ENCODE results near the gene ULBP2.
"Not testable (repeated sequence)": the region's sequence is repeated elsewhere in the genome, so short reads cannot be mapped to it uniquely, and the experiment has no call there.

Gene ULBP2, protein sequence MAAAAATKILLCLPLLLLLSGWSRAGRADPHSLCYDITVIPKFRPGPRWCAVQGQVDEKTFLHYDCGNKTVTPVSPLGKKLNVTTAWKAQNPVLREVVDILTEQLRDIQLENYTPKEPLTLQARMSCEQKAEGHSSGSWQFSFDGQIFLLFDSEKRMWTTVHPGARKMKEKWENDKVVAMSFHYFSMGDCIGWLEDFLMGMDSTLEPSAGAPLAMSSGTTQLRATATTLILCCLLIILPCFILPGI

DNA sequence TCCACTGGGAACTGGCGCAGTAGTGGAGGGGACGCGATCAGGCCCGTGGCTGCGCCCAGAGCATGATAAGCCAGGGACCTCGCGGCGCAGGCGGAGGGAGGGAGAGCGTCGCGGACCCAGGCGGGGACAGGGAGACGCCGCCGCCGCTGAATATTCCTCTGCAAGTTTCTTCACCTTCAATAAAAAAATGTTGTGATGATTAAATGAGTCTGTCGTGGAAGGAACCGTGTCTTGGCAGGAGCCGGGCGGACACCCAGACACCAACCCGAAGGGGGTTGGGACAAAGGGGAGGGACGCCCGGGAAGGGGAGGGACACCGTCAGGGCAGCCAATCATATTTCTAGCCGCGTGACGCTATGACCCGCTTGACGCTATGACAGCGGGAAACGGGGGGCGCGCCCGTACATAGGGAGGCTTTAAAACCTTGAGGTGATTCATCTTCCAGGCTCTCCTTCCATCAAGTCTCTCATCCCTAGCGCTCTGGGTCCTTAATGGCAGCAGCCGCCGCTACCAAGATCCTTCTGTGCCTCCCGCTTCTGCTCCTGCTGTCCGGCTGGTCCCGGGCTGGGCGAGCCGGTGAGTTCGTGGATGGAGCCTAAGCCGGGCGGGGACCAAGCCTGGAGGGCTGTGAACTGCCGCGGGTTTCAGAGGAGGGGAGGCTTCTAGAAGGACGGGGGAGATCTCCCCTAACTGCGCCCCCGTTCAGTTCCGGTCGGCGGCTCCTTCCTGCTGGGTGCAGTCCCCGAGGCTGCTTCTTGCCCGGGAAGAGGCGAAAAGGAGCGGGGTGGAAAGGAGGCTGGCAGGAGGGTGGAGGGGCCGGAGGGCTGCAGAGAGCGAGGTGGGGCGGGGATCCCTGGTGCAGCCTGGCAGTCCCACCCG is at the start of gene ULBP2:
Gene ULBP2 (plus strand): TSS at position 432 of the 878 bp plus-strand sequence. CDS start 59 bp downstream, at position 491.
- DNase-seq (ENCODE audit: low spot score) = peak; percentile 83

DNA sequence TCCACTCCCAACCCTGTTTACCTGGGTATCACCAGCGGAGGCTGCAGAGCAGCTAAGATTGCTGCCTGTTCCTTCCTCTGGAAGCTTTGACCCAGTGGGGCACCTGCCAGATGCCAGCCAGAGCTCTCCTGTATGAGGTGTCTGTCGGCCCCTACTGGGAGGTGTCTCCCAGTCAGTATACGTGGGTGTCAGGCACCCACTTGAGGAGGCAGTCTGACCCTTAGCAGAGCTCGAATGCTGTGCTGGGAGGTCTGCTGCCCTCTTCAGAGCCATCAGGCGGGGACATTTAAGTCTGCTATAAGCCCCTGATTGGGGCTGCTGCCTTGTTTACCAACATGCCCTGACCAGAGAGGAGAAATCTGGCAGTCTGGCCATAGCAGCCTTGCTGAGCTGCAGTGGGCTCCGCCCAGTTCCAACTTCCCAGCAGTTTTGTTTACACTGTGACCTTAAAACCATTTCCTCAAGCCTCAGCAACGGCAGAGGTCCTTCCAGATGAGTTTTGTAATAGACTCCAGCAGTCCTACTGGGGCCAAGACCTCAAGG is 46.7 kb upstream of the ULBP2 start:
- no peak for DNase-seq (ENCODE audit: low spot score)

DNA sequence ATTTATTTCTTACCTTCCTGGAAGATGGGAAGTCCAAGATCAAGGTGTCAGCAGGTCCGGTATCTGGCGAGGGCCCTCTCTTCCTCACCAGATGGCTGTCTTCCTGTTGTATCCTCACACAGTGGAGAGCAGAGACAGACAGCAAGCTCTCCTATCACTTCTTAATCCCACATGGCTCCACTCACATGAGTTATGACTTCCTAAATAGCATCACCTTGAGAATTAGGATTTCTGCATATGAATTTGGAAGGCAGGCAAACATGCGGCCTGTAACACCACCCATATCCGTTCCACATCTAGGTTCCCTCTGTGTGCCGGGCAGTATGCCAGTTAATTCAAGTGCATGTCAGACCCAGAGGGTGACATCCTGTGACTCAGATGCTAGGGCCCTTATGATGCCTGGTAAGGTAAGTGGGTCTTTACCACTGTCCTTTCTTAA is 46.0 kb upstream of the ULBP2 start:
- DNase-seq (ENCODE audit: low spot score) = peak; percentile 19

DNA sequence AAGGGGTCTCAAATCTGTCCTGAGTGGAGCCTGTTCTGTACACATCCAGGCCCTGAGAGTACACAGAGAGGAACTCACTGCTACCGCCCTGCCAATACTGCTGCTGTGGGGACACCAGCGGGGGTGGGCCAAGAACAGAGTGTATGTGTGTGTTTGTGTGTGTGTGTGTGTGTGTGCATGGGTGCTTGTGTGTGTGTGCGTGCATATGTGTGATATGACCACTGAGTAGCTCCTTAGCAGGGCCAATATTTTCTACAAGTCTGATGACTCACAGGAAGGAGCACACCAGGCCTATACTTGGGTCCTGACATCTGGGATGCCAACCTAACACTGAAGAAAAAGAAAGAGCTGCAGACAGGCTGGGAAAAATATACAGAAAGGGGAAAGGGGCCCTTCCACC is 45.3 kb upstream of the ULBP2 start:
- DNase-seq (ENCODE audit: low spot score) = no peak

DNA sequence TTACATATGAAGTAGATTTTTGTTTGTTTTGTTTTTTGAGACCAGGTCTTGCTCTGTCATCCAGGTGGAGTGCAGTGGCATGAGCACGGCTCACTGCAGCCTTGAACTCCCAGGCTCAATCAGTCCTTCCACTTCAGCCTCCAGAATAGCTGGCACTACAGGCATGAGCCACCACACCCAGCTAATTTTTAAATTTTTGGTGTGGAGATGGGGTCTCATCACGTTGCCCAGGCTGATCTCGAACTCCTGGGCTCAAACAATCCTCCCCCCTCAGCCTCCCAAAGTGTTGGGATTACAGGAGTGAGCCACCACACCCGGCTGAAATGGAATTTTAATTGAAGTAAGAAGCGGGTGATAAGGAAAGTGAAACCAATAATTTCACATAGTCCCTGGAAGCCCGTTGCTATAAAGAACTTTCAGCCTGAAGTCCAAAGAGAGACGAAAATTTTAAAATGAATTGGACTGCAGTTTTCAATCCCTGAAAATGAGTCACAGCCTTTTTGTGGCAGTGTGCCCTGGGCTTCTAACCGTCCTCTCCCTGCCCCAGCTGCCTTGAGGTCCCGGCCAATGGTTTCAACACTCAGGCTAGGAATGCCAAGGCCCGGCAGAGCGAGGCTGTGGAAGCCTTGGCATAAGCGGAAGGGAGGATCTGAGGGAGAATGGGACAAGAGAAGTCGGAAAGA is 44.7 kb upstream of the ULBP2 start:
- no peak for DNase-seq (ENCODE audit: low spot score)

DNA sequence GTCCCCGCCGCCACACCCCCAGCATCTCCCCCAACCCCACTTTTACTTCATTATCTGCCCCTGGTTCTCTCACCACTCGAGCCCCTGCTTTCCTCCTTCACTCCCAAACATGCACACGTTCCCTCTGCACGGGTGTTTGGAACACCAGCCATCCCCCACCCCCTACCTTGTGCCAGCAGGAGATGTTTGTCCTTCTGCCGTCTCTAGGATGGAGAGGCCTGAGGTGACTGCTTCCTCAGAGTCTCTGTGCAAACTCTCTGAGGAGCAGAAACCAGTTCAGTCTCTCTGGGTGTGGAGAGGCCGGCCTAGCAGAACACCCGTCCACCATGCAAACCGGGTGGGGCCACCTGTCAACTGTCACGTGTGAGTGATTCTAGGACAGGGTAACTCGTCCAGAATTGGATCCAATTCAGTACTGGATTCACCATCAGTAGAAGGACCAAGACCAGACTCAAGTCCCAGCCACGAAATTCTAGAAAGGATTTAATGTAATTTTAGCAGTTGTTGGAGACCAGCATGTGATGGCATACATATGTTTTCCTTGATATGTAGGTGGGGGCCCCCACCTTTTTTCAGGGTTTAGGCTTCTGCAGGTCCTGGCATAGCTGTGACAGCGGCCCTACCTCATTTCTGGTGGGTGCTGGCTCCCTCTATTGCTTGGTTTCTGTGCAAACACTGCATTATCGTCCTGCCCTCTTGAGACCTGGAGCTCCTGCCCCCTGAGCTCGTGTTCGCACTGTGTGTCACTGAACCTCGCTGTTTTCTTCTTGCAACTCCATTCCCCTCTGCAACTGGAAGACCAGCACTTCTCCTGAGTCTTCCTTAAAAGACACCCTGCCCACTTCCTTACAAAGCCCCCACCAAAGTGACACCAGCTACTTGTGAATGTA is 43.7 kb upstream of the ULBP2 start, which contains the start of gene RAET1E:
Gene RAET1E (minus strand): TSS at position 259 of the 890 bp plus-strand sequence. CDS start 7,212 bp downstream, outside the sequence.
- no peak for DNase-seq (ENCODE audit: low spot score)

DNA sequence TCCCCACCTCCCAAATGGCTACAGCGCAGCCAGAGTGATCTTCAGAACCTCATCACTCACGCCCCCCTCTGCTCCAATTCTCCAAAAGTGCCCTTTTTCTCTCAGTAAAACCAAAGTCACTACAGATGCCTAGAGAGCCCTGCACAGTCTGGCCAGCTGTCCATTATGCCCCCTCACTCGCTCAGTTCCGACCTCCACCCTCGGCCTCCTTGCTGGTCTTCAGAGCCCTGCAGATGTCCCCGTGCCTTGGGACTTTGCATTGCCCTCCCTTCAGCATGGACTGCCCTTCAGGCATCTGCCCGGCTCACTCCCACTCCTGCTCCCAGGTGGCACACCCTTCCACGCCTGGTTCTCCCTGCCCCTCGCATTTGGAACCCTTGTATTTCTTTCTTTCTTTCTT is 42.8 kb upstream of the ULBP2 start:
- DNase-seq (ENCODE audit: low spot score) = no peak

DNA sequence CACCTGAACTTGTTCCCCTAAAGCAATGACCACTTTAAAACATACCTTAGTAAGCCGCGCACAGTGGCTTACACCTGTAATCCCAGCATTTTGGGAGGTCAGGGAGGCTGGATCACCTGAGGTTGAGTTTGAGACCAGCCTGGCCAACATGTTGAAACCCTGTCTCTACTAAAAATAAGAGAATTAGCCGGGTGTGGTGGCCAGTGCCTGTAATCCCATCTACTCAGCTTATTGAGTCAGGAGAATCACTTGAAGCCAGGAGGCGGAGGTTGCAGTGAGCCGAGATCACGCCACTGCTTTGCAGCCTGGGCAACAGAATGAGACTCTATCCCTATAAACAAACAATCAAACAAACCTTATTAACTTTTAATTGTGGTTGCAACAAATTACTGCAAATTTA is 42.3 kb upstream of the ULBP2 start:
- no peak for DNase-seq (ENCODE audit: low spot score)

DNA sequence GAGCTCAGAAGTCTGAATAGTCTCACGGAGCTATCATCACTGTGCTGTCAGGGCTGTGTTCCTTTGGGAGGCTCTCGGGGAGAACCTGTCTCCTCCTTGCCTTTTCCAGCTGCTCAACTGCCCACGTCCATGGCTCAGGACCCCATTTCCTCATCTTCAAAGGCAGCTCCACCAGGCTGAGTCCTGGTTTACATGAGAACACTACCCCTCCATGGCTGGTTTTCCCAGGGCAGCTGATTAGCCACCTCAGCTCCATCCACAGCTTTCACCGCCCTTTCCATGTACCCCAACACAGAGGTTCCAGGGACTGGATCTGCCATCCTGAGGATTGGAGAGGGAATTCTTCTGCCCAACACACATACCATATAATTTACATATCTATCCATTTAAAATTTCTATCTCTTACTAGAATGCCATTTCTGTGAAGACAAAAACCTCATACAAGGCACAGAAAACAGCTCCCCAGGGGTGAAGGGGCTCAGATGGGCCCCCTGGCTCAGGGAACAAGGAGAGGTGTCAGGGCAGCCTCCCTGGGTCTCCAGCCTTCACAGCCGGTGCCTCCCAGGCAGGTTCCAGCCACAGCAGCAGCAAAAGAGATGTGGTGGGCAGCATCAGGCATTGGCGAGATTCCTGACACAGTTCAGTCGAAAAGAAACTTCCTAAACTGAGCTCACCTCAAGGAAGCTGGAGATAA is 41.7 kb upstream of the ULBP2 start:
- no peak for DNase-seq (ENCODE audit: low spot score)

DNA sequence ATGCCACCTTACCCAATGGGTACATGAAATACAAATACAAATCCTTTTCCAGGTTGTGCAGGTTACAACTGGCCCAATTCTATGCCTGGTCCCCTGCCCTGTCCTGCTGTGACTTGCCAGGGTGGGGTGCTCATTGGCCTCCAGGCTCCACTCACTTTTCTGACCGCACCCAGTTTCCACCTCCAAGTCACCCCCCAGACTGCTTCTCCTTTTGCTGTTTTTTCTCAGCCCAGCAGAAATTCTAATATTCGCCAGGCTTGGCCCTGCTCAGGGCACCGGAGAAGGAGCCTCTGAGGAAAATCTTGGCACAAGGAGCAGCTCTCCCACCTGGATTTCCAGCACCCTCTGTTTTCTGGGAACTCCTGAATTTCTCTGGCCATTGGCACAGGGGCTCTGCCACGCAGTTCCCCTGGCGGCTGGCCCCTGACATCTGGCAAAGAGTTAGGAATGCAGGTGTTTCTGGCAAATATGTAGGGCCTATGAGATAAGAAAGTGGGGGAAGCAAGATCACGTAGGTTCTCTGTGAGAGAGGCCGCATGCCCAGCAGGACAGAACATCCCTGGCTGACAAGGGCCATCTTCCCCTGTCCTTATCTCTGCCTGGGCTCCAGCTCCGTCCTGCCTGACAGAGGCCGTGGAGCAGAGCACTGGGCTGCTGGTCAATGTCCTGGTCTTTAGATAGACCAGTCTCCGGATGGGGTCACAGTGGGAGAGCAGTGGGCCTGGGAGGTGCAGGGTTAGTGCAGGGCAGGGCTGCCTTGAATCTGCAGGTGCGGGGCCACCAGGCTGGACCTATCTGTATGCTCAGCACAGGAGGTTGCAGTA is 41.0 kb upstream of the ULBP2 start:
- DNase-seq (ENCODE audit: low spot score) = no peak

DNA sequence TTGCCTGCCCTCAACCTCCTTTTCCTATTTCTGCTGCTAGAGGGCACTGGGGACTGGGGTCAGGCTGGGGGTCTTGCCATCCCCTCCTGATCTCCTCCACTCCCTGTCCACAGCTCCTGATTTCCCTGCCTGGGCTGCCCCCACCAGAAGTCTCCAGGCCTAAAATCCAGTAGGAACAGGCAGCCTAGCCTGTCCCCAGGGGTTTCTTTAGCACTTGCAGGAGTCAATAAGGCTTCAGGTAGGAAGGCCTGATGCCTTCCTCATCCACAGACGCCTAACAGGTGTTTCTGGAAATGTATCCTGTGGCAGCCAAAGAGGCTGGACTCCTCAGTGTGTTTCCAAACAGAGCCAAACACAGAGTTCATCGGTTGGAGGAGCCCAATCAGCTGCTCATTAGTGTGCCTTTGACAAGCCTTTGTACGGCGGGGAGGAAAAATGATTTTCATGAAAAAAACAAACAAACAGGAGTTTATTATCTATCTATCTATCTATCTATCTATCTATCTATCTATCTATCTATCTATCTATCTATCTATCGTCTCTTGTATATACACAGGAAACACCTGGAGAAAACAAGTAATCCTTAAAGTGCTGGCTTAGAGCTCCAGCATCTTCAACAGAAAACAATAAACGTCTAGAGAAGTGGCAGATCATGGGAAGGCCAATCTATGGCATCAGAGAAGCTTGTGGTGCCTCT is 40.2 kb upstream of the ULBP2 start:
- no peak for DNase-seq (ENCODE audit: low spot score)

DNA sequence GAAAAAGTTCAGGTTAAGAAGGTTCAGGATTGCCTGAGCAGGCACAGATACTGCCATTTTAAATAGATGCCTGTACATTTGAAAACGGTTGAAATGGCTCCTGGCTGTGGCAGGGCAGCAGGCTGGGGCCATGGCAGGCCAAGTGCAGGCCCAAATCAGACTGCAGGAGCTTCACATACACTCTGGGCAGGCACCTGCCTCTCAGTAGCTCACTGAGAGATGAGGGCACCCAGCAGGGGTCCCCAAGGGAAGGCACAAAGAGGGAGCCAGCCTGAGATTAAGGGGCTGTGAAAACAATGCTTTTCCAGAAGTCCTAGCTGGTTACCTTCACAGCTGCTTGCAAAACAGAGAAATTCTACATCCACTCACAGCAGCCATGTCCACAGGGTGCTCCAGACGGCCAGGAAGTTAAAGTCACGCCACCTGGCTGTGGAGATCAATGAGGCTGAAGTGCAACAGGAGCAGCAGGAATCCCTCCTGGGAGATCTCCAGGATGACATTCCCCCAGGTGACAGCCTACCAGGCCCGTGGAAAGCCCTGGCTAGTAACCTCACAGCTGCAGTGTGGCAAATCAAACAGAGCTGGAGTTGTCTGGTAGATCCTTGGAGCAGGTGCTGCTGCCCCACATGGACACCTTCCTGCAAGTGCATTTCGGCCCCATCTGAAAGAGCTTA is 37.7 kb upstream of the ULBP2 start:
- no peak for DNase-seq (ENCODE audit: low spot score)

DNA sequence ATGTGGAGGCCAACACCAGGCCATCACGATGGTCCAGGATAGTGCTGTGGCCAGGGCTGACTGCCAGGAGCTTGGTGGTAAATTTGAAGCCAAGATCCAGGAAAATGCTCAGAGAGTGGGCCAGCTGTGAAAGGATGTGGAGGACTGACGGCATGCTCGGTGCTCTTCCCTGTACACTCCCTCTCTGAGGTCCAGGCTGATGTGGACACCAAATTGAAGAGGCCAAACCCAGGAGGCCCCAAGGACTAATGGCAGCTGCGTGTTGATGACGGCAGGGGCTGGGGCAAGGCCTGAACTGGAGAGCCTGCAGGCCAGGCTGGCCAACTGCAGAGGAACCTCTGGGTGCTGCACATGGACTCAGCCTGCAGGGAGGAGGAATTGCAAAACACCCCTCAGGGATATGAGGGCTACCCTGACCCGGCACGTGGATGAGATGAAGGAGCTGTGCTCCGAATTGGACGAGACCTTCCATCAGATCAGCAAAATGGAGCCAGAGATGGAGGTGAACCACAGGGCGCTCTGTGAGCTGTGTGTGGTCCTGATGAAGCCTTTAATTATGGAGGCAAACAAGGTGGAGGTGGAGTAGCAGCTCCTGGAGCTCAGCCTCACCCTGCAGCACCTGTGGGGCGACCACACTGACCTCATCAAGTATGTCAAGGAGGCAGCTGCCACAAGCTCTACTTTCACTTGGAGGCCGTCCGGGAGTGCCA is 37.0 kb upstream of the ULBP2 start:
- DNase-seq (ENCODE audit: low spot score) = no peak

DNA sequence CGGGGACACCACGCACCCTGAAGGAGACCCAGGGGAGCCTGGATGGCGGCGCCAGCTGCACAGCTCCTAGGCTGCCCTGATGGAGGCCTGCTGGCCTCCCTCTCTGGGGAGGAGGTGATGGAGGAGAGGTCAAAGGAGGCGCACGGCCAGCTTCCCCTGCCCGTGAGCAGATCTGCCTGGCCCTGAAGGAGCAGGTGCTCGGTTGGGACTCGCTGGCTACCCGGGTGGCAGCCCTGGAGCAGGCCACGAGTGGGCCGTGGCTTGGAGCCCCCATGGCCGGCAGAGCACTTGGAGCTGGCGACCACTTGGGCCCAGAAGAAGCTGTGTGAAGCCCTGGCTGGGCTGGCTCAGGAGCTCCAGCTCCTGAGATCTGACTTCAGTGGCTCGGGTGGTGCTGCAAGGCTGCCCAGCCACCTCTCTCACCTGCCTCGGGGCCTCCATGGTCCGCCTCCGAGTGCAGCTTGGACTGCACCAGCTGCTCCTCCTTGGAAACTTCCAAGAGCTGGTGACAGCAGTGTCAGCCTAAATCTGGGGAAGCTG is 36.4 kb upstream of the ULBP2 start:
- no peak for DNase-seq (ENCODE audit: low spot score)

DNA sequence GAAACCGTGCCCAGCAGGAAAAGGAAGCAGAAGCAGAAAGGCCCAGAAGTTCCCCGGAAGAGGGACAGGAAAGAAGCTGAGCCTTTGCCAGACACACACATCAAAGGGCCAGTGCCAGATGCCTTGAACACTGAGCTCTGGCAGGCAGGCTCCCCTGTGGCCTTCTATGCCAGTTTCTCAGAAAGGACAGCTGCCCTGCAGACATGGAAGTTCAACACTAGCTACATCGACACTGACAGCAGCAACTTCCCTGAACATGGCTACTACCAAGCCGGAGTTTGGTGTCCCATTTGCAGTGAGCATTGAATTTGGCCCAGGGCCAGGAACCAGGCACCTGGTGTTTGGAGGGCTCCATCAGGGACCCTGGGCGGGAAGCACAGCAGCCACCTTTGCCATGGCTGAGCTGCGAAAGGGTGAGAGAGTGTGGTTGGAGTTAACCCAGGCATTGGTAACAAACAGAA is 35.9 kb upstream of the ULBP2 start:
- DNase-seq (ENCODE audit: low spot score) = no peak

DNA sequence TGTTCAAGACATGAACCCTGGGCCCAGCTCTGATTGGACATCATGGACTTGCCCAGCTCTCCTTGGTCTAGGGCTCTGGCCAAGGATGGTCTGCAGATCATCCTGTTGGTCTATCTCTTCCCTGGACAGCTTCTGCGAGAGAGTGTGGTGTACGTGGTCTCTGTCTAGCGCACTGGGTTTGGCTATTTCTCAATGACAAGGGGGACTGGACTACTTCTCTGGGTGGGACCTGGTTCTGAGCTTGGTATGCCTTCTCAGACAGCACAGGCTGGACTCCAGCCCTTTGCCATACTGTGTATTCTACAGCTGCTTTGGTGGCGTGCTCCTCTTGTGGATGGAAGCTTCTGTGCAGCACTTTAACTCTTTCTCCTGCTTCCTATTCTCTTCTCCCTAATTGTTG is 35.4 kb upstream of the ULBP2 start:
- DNase-seq (ENCODE audit: low spot score) = no peak

DNA sequence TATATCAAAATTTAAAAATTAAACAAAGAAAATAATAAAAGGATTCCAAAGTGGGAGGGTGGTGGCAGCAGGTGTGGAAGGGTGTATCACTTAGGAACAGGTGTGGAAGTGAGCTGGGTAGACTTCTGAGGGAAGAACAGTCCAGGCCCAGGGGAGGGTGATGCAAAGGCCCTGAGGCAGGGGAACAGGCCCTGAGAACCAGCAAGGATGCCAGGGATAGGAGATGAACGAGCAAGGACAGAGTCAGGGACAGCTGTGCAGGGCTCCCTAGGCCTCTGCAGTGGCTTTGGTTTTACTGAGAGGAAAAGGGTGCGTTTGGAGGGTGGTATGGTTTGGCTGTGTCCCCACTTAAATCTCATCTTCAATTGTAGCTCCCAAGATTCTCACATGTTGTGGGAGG is 34.5 kb upstream of the ULBP2 start:
- no peak for DNase-seq (ENCODE audit: low spot score)

DNA sequence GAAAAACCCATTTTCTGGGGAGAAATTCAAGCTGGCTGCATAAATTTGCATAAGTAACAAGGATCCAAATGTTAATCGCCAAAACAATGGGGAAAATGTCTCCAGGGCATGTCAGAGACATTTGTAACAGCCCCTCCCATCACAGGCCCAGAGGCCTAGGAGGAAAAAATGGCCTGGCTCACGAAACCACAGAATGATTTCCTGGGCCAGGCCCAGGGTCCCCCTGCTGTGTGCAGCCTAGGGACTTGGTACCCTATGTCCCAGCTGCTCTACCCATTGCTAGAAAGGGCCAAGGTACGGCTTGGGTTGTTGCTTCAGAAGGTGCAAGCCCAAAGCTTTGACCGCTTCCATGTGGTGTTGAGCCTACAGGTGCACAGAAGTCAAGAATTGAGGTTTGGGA is 33.3 kb upstream of the ULBP2 start:
- DNase-seq (ENCODE audit: low spot score) = not testable (repeated sequence)

Measured in activated CD4-positive, alpha-beta T cell treated with anti-CD3 and anti-CD28 coated beads, Interleukin-2, Interleukin-4, amounts not matched to agents 100 ng/mL and 50 ng/mL, durations not matched to agents 16 hours and 8 hours (primary cell).